ENCODE data around the gene CCDC174. TPM values are rescaled to one million over a fixed set of nuclear protein-coding genes. Genes with fewer than 3 reads are reported as not detected.

The CCDC174 gene
- total RNA-seq (2022; extraction: Qiagen RNA extraction; ENCODE audit: low read depth), result 10.9 to 13.5 TPM (median 11.9 TPM) in 5 replicates

GRCh38 chr3:14651440-14652251 is at the start of gene CCDC174:
TSS of gene CCDC174 (plus strand) at chr3:14651762. CDS start at chr3:14651837, 75 bp downstream.

GRCh38 chr3:14674841-14675240 is 23.3 kb downstream of the CCDC174 start, which contains the start of gene C3orf20:
TSS of gene C3orf20 (plus strand) at chr3:14675141. CDS start at chr3:14682714, 7,573 bp downstream.

Other genes starting within 250 kb of the CCDC174 start
- gene SLC6A6, start 249.2 kb upstream of the CCDC174 start, total RNA-seq (2022; extraction: Qiagen RNA extraction; ENCODE audit: low read depth), result 90.4 to 125 TPM (median 108 TPM) in 5 replicates
- 1.00 to 2.3 TPM (median 1.9 TPM) in 5 replicates for gene GRIP2, start 111.4 kb upstream of the CCDC174 start, total RNA-seq (2022; extraction: Qiagen RNA extraction; ENCODE audit: low read depth)
- 0.03 TPM in 2 of 5 replicates, not detected in the others for gene C3orf20, start 23.4 kb downstream of the CCDC174 start, total RNA-seq (2022; extraction: Qiagen RNA extraction; ENCODE audit: low read depth)
- 0.05 to 0.15 TPM (median 0.09 TPM) in 4 of 5 replicates, not detected in the other for gene FGD5, start 167.2 kb downstream of the CCDC174 start, total RNA-seq (2022; extraction: Qiagen RNA extraction; ENCODE audit: low read depth)

Data from A549 treated with DMSO at 1 μM for 4 hours (cell line).